Lower lobe of right lung (tissue), 2 donors: ENCODE data around the gene HS3ST2. TPM values are rescaled to one million over a fixed set of nuclear protein-coding genes. Genes with fewer than 3 reads are reported as not detected.

Source experiments
- ATAC-seq, 2 donors: fragments of 200-7000 bp; cut with Tn5 transposase; one replicate each; pipeline ENCODE4 v1.9.1; 2020 to 2022; ENCODE audit warnings: mild to moderate bottlenecking in 2 of 2, moderate library complexity in 2 of 2
- DNase-seq: peaks from one replicate; pipeline ENCODE4 v3.0.0-alpha.2; 2020
- H3K27ac ChIP-seq: fragments of 200-600 bp; one replicate; pipeline ENCODE4 v1.8.0; 2022
- H3K27me3 ChIP-seq: fragments of 200-600 bp; one replicate; pipeline ENCODE4 v1.8.0; 2022; ENCODE audit warnings: low read depth
- H3K36me3 ChIP-seq: fragments of 200-600 bp; one replicate; pipeline ENCODE4 v1.8.0; 2022; ENCODE audit warnings: mild to moderate bottlenecking
- H3K4me1 ChIP-seq: fragments of 200-600 bp; one replicate; pipeline ENCODE4 v1.8.0; 2022
- H3K4me3 ChIP-seq: fragments of 200-600 bp; one replicate; pipeline ENCODE4 v1.8.0; 2022; ENCODE audit warnings: mild to moderate bottlenecking
- H3K9me3 ChIP-seq: fragments of 200-600 bp; one replicate; pipeline ENCODE4 v1.8.0; 2022
- CTCF ChIP-seq: fragments of 200-600 bp; IDR thresholded peaks from one replicate; pipeline ENCODE4 v1.8.0; 2022; ENCODE audit warnings: antibody characterized with exemption, mild to moderate bottlenecking
- intact Hi-C: fragments of 100-400 bp; cut with DNase I; formaldehyde crosslinking; loops from one replicate; pipeline ENCODE4 v1.11.0; 2022
- total RNA-seq: library from RNA; stranded (reverse); fragmentation: NEBNext Ultra II Directional; extraction: Animal tissue kit (Norgen Biotek cat#: 25700); gene quantifications from one replicate; pipeline ENCODE4 v1.2.1, GENCODE V29; 2021
- donor health status: DM: no; HTN: yes; CAD: no; lungs with severe emphysema.

The HS3ST2 gene
- total RNA-seq, 1 donor from 2014 or later = 4.8 TPM

- intact Hi-C loops = no loop called here
- H3K36me3 ChIP-seq = no peaks in the 10 kb centered on the region
- no peak for DNase-seq
- no peaks in the 10 kb centered on the region for H3K4me1 ChIP-seq
- H3K9me3 ChIP-seq = no peaks in the 10 kb centered on the region
- no peak overlapping the region for H3K4me3 ChIP-seq
- H3K27ac ChIP-seq = no peak overlapping the region
- no peaks in the 10 kb centered on the region for H3K27me3 ChIP-seq
- no peak for ATAC-seq
- TF ChIP-seq CTCF = no peak
Observed at GRCh38 chr16:22786284-22786683, 27.7 kb upstream of the HS3ST2 start.

- H3K27ac ChIP-seq = no peak overlapping the region
- intact Hi-C loops = no loop called here
- no peaks in the 10 kb centered on the region for H3K36me3 ChIP-seq
- DNase-seq (no peak), ATAC-seq (no peak)
- no peaks in the 10 kb centered on the region for H3K27me3 ChIP-seq
- no peaks in the 10 kb centered on the region for H3K4me1 ChIP-seq
- TF ChIP-seq CTCF = no peak
- no peak overlapping the region for H3K4me3 ChIP-seq
- H3K9me3 ChIP-seq = no peaks in the 10 kb centered on the region
Observed at GRCh38 chr16:22786691-22787090, 27.3 kb upstream of the HS3ST2 start.

GRCh38 chr16:22787466-22788192 is 26.3 kb upstream of the HS3ST2 start:
- Histone ChIP-seq H3K4me1 (no peaks in the 10 kb centered on the region), H3K27me3 (no peaks in the 10 kb centered on the region), H3K27ac (no peak overlapping the region), H3K4me3 (no peak overlapping the region), H3K9me3 (no peaks in the 10 kb centered on the region), H3K36me3 (no peaks in the 10 kb centered on the region)
- intact Hi-C loops = no loop called here
- DNase-seq (no peak), ATAC-seq (no peak)
- no peak for TF ChIP-seq CTCF

- no peak for TF ChIP-seq CTCF
- Histone ChIP-seq H3K27me3 (no peaks in the 10 kb centered on the region), H3K9me3 (no peaks in the 10 kb centered on the region), H3K4me3 (no peak overlapping the region), H3K4me1 (no peaks in the 10 kb centered on the region), H3K27ac (no peak overlapping the region), H3K36me3 (no peaks in the 10 kb centered on the region)
- no peak for ATAC-seq
- intact Hi-C loops = no loop called here
- DNase-seq = no peak
Observed at GRCh38 chr16:22788193-22788530, 25.8 kb upstream of the HS3ST2 start.

GRCh38 chr16:22789281-22789945 is 24.5 kb upstream of the HS3ST2 start:
- ATAC-seq (no peak), DNase-seq (no peak)
- Histone ChIP-seq H3K36me3 (no peaks in the 10 kb centered on the region), H3K9me3 (no peaks in the 10 kb centered on the region), H3K4me1 (no peaks in the 10 kb centered on the region), H3K4me3 (no peak overlapping the region), H3K27ac (no peak overlapping the region), H3K27me3 (no peaks in the 10 kb centered on the region)
- TF ChIP-seq CTCF = no peak
- intact Hi-C loops = no loop called here
